ENCODE measurements around the gene COX10.

Gene COX10

DNA sequence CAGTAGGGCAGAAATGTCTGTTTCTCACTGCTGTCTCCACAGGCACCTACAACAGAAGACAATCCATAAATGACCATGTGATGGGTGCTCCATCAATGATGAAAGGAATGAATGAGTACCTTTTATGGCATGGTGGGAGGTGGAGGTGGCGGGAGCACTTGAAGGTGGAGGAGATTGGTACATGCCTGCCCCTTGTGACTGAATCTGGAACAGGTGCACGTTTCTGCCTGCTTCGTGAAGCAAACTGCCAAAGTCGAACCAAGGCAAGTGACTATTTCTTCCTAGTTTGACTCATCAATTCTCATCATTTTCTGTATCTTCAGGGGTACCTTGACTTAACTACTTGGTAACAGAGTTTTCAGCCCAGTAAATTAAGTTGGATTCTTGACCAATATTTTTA lies 141.9 kb downstream of the COX10 start:
- TF ChIP-seq FOXP2 (optimal IDR thresholded peaks at IDR 0.05; ENCODE audit: borderline replicate concordance, extremely low read depth, extremely low read length, insufficient read depth) = no peak
- TF ChIP-seq SIN3A (IDR thresholded peaks at IDR 0.05; ENCODE audit: borderline replicate concordance, insufficient read depth, low read length) = no peak
- TF ChIP-seq TAF1 (IDR thresholded peaks at IDR 0.05; ENCODE audit: borderline replicate concordance, insufficient read depth, low read length) = no peak
- TF ChIP-seq, protein P1, sequence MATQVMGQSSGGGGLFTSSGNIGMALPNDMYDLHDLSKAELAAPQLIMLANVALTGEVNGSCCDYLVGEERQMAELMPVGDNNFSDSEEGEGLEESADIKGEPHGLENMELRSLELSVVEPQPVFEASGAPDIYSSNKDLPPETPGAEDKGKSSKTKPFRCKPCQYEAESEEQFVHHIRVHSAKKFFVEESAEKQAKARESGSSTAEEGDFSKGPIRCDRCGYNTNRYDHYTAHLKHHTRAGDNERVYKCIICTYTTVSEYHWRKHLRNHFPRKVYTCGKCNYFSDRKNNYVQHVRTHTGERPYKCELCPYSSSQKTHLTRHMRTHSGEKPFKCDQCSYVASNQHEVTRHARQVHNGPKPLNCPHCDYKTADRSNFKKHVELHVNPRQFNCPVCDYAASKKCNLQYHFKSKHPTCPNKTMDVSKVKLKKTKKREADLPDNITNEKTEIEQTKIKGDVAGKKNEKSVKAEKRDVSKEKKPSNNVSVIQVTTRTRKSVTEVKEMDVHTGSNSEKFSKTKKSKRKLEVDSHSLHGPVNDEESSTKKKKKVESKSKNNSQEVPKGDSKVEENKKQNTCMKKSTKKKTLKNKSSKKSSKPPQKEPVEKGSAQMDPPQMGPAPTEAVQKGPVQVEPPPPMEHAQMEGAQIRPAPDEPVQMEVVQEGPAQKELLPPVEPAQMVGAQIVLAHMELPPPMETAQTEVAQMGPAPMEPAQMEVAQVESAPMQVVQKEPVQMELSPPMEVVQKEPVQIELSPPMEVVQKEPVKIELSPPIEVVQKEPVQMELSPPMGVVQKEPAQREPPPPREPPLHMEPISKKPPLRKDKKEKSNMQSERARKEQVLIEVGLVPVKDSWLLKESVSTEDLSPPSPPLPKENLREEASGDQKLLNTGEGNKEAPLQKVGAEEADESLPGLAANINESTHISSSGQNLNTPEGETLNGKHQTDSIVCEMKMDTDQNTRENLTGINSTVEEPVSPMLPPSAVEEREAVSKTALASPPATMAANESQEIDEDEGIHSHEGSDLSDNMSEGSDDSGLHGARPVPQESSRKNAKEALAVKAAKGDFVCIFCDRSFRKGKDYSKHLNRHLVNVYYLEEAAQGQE (IDR thresholded peaks at IDR 0.05; ENCODE audit: insufficient read depth in 1 of 2, low read depth in 2 of 2, low read length in 2 of 2) = no peak
- no peak for TF ChIP-seq POLR2AphosphoS5 (IDR thresholded peaks at IDR 0.05; ENCODE audit: low read depth, low read length)

DNA sequence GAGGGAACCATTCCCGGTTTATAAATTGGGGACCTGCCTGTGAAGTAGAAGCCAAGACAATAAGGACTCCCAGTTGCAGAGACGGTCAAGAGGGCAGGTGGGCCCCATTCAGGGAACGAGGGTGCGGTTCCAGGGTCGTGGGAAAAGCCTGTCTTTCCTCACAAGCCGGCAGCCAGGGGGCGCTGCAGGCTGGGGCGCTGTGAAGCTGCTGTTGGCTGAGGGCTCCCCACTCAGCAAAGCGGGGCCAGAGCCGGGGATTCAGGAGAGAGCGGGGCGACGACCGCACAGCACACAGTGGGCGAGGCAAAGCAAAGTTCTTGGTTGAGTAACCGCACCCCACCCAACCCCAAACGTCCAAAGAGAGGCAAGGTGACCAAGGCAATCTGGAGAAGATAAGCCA lies 142.5 kb downstream of the COX10 start:
- TF ChIP-seq, protein P1 (IDR thresholded peaks at IDR 0.05; ENCODE audit: insufficient read depth in 1 of 2, low read depth in 2 of 2, low read length in 2 of 2) = no peak
- no peak for TF ChIP-seq POLR2AphosphoS5 (IDR thresholded peaks at IDR 0.05; ENCODE audit: low read depth, low read length)
- TF ChIP-seq TAF1 (IDR thresholded peaks at IDR 0.05; ENCODE audit: borderline replicate concordance, insufficient read depth, low read length) = no peak
- no peak for TF ChIP-seq FOXP2 (optimal IDR thresholded peaks at IDR 0.05; ENCODE audit: borderline replicate concordance, extremely low read depth, extremely low read length, insufficient read depth)
- no peak for TF ChIP-seq SIN3A (IDR thresholded peaks at IDR 0.05; ENCODE audit: borderline replicate concordance, insufficient read depth, low read length)

- TF ChIP-seq FOXP2 (optimal IDR thresholded peaks at IDR 0.05; ENCODE audit: borderline replicate concordance, extremely low read depth, extremely low read length, insufficient read depth) (no peak), SIN3A (IDR thresholded peaks at IDR 0.05; ENCODE audit: borderline replicate concordance, insufficient read depth, low read length) (no peak), POLR2AphosphoS5 (IDR thresholded peaks at IDR 0.05; ENCODE audit: low read depth, low read length) (no peak), TAF1 (IDR thresholded peaks at IDR 0.05; ENCODE audit: borderline replicate concordance, insufficient read depth, low read length) (no peak)
- TF ChIP-seq, protein P1 (IDR thresholded peaks at IDR 0.05; ENCODE audit: insufficient read depth in 1 of 2, low read depth in 2 of 2, low read length in 2 of 2) = no peak
Measured at GRCh38 chr17:14212401-14212800, 143.1 kb downstream of the COX10 start.

DNA sequence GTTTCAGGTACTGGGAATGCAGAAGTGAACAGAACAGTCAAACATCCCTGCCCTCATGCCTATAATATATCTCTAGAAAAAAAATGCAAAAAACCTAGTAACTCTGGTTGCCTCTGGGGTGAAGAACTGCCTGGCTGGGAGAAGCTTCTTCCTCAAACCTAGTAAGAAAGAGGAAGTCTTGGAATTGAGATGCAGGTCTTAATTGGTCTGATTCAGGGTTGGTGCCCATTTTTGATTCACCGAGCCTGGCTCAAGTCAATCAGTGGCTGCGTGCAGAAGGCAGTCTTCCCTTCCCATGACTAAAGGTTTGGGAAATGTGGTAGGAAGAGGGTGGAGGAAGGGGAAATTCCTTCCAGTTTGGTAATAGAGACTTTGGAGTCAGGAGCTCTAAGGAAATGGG lies 145.0 kb downstream of the COX10 start:
- TF ChIP-seq POLR2AphosphoS5 (IDR thresholded peaks at IDR 0.05; ENCODE audit: low read depth, low read length) (no peak), FOXP2 (optimal IDR thresholded peaks at IDR 0.05; ENCODE audit: borderline replicate concordance, extremely low read depth, extremely low read length, insufficient read depth) (no peak), SIN3A (IDR thresholded peaks at IDR 0.05; ENCODE audit: borderline replicate concordance, insufficient read depth, low read length) (no peak), TAF1 (IDR thresholded peaks at IDR 0.05; ENCODE audit: borderline replicate concordance, insufficient read depth, low read length) (no peak)
- TF ChIP-seq, protein P1 (IDR thresholded peaks at IDR 0.05; ENCODE audit: insufficient read depth in 1 of 2, low read depth in 2 of 2, low read length in 2 of 2) = no peak

DNA sequence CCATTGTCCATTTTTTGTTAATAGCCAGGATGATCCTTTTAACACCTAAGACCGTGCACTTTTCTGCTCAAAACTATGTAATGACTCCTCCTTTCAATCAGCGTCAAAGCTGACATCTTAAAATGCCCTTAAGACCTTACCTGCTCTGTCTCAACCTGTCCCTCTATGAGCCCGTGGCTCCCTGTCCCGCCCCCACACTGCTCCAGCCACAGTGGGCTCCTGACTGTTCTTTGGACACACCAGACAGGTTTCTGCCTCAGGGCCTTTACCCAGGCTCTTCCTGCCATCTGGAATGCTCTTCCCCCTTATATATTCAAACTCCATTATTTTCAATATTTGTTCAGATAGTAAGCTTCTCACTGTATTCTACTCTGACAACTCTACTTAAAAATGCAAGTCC lies 153.3 kb downstream of the COX10 start:
- TF ChIP-seq POLR2AphosphoS5 (IDR thresholded peaks at IDR 0.05; ENCODE audit: low read depth, low read length) (no peak), TAF1 (IDR thresholded peaks at IDR 0.05; ENCODE audit: borderline replicate concordance, insufficient read depth, low read length) (no peak), FOXP2 (optimal IDR thresholded peaks at IDR 0.05; ENCODE audit: borderline replicate concordance, extremely low read depth, extremely low read length, insufficient read depth) (no peak), SIN3A (IDR thresholded peaks at IDR 0.05; ENCODE audit: borderline replicate concordance, insufficient read depth, low read length) (no peak)
- TF ChIP-seq, protein P1 (IDR thresholded peaks at IDR 0.05; ENCODE audit: insufficient read depth in 1 of 2, low read depth in 2 of 2, low read length in 2 of 2) = no peak
